ENCODE measurements around the gene D2HGDH.
A peak's percentile ranks its signal among the peaks of the same experiment; 100 is the strongest.
"Not testable (repeated sequence)": the region's sequence is repeated elsewhere in the genome, so short reads cannot be mapped to it uniquely, and the experiment has no call there.

The D2HGDH gene

DNA sequence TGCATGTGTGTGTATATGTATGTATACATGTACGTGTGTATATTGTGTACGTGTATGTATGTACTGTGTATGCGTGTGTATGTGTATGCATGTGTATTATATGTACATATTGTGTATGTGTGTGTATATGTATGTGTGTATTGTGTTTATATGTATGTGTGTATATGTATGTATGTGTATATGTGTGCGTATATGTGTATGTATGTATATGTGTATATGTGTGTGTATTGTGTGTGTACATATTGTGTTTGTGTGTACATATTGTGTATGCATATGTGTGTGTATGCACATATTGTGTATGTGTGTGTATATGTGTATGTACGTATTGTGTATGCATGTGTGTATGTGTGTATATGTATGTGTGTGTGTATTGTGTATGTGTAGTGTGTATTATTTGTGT lies 59.0 kb downstream of the D2HGDH start:
- no peak for DNase-seq (ENCODE audit: low spot score)

DNA sequence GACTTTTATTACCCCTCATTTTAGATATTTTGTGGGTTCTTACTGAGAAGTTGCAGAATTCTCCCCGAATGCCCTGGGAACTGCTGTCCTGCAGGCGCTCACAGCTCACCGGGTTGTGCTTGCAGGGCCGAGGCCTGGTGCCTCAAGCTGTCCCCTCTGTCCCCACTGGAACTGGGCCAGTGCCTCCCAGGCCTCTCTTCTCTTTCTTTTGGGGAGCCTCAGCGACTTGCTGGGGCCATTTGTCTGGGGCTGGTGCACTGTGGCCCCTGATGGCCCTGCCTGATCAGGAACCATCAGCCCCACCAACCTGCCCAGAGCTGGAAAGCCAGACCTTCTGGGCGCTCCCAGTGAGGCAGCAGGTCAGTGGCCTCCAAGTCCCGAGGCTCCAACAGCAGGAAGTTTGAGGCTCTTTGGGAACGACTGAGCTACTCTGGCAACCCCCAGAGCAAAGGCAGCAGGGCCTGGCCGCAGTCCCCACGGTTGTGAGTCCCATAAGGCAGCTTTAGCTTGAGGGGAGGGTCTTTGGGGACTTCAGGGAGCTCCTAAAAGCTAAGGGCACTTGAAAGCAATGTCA lies 59.9 kb downstream of the D2HGDH start:
- DNase-seq (ENCODE audit: low spot score) = no peak

DNA sequence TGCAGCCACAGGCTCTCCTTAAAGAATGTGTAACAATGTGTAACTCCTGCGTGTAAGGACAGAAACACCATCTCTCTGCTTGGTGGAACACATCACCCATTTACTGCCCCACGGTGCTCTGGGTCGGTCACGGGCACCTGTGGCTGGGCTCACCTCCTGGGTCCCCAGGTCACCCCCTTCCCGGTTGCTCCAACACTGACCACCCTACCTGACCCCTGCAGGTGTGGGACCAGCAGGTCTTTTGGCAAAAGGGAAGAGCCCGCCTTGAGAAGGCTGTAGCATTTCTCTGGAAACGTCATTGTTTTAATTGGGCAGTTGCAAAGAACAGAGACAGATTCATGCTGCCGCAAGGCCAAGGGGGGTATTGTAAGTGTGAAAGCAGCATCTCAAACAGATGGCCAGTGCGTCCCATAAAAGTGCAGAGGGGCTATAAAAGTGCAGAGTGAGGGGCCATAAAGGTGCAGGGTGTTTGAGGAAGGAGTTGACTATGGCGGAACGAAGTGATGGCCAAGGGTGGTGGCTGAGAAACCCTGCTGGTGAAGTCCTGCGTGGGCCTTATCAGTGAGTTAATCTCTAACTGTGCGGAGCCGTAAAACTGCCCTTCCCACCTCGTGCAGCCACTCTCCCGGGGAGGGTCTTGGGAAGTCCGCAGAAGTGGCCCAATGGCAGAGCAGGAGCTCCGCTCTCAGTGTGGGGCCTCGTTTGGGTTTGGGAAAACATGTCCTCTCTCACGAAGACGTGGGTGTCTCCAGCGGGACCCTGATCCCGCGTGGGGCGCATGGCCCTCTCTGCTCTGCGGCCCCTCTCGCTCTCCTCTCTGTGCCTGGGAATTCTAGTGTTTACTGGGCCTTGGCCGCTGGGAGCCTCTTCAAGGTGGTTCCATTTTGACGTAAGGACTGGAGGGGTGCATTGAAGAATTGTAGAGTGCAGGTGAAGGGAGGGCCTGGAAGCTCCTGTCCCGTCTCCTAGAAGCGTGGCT lies 60.9 kb downstream of the D2HGDH start:
- no peak for DNase-seq (ENCODE audit: low spot score)

DNA sequence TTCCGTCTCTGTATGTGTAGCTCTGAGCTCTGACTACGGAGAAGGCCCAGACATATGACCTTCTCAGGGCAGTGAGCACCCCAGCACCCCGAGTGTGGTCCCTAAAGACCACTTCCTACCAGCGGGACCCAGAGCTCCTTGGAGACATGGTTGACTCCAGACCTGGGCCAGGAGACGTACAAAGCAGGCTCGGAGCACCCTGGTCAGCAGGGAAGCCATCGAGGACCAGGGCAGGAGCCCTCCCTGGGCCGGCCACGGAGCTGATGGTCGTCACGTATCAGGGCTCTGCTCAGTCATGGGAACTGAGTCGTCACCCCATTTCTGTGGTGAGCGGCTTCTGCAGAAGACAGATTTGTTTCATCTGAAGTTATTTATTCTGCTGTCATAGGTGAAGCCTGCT lies 61.8 kb downstream of the D2HGDH start:
- DNase-seq (ENCODE audit: low spot score) = no peak

DNA sequence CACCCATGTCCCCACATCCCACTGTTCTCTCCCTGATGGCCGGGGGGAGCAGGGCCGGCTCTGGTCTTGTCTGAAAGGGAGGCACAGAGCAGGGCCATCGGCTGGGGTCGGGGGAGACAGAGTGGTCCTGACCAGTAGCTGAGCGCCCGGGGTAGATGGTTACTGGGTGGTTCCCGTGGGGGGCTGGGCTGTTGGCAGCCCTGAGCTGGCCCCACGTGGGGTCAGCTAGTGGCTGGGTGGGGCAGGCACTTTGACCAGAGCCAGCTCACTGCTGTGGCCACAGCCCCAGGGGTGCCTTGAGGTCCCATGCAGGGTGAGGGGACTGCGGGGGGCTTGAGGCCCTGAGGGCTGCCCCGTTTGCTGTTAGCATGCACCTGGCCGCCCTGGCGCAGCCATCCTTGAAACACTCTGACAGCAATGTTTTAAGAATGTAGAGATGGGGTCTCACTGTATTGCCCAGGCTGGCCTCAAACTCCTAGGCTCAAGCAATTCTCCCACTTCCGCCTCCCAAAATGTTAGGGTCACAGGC lies 62.2 kb downstream of the D2HGDH start:
- no peak for DNase-seq (ENCODE audit: low spot score)

DNA sequence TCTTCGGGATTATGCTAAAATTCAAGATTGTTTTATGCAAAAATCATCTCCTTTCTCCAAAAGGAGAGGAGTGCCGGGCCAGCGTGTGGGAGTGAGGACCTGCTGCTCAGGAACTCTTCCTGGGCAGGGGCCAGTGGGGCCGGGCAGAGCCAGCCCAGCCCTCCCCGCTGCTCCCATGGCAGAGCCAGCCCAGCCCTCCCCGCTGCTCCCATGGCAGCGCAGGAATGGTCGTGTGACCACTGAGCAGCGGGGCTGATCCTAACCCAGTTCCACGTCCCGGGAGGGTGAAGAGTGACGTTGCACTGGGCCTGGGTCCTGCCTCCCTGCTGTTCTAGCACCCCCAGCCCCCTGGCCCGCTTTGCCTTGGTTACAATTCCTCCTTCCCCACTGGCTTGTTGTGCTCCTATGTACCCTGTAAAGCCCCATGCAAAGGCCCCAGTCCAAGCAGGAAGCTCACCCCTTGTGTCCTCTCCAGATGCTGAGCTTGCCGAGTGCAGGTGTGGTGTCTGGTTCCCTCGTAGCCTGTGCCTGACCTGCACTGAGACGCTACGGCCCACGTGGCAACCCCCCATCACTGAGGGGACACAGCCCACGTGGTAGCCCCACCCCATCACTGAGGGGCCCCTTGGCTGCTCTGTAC lies 63.1 kb downstream of the D2HGDH start:
- no peak for DNase-seq (ENCODE audit: low spot score)

DNA sequence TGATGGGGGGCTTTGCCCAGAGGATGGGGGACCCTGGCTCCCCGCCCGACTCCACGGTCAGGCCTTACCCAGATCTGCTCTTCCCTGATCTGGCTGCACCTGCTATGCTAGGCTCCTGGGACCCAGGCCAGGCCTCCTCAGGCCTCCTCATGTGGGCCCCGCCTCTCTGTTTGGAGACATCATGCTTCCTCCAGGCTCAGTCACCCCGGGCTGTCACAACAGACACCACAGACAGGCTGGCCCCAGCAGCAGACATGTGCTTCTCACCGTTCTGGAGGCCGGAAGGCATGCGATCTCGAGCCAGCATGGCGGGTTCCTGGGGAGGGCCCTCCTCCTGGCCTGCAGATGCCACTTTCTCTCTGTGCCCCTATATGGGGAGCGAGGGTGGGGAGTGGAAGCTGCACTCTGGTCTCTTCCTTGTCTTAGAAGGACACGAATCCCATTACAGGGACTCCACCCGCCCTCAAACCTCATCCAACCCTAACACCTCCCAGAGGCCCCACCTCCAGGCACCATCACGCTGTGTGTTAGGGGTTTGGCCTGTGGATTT lies 63.7 kb downstream of the D2HGDH start:
- no peak for DNase-seq (ENCODE audit: low spot score)

DNA sequence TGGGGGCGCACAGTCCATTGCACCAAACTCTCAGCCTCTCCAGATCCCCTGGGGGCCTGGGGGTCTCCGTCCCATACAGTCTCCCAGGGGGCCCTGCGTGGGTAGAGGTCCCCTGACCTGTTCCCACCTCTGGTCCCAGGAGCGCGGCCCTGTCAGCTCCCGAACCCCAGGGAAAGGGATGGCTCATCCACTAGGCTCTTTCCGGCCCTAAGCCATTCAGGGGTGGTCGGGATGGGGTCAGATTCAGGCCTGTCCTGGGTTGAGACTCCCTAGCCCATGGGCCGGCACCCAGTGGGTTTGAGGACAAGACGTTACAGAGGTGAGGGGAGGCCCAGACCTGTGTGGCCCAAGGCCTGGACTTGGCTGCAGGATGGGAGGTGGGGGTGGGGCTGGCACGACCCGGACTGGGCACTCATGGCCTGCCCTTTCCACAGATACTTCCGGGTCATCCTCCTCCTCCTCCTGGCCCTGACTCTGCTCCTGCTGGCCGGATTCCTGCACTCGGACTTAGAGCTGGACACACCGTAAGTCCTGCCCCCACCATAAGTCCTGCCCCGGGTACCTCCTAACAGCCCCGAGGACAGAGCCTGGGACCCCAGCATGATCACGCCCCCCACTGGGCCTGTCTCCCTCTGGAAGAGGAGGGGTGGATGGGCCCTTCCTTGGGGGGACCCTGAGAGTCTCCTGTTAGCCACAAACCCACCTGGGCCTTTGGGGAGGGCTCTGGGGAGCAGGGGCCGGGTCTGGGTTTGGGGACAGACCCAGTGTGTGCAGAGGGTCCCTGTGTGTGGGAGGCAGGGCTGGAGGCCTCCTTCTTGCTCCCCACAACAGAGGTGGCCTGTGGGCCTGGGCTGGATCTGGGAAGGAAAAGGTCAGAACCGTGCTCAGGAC lies 64.4 kb downstream of the D2HGDH start:
- DNase-seq (ENCODE audit: low spot score) = no peak

DNA sequence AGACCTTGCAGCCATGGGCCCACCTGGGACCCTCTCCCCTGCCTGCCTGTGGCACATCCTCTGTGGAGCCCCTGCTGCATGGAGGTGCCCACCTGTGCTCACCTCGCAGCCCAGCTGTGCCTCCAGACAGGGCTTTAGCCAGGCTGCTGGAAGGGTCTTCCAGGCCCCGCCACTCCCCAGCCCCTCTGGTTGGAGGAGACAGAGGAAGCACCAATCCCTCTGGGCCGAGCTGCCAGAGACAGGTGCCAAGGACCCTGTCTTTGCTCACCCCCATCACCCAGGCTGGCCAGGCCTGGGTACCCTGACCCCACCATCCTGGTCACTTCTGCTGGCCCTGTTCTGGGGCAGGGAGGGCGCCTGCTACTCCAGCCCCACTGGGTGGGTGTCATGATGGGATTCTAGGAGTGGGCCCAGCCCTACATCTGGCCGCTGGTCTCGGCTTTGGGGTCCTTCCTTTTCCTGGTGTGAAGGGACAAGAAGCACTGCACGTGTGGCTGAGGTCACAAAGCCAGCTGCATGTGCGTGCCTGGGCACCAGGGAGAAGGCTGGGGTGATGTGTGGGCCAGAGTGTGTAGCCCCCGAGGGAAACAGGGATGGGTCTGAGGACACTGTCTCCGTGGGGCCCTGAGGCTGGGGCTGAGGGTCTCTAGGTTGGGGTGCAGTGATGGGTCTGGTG lies 65.2 kb downstream of the D2HGDH start:
- DNase-seq (ENCODE audit: low spot score) = no peak

DNA sequence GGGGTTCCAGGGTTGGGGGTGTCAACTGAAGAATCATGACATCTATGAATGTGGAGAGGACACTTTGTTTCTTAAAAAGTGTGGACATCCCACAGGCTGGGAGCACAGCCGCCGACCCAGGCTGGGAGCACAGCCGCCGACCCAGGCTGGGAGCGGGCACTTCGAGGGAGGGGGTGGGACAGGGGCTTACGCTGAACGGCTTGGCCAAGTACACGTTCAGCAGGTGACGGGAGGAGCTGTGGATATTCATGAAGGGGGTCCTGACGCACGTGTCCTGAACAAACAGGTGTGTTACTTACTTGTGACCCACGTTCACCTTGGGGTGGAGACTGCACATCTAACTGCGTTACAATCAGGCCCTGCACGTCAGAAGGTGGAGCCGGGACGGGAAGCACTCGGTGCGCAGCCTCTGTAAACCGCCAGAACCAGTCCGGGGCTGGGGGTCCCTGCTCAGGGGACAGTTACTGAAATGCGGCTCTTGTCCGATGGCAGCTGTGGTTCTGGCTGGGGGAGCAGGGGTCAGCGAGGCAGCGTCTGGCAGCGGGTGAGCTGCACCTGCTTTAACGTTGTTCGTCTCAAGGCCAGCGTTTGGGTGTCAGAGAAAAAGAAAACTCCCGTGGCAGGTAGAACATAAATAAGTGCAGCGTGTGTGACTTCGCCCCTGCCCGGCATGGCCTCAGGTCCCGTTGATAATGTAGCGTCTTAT lies 65.9 kb downstream of the D2HGDH start:
- DNase-seq (ENCODE audit: low spot score) = not testable (repeated sequence)

DNA sequence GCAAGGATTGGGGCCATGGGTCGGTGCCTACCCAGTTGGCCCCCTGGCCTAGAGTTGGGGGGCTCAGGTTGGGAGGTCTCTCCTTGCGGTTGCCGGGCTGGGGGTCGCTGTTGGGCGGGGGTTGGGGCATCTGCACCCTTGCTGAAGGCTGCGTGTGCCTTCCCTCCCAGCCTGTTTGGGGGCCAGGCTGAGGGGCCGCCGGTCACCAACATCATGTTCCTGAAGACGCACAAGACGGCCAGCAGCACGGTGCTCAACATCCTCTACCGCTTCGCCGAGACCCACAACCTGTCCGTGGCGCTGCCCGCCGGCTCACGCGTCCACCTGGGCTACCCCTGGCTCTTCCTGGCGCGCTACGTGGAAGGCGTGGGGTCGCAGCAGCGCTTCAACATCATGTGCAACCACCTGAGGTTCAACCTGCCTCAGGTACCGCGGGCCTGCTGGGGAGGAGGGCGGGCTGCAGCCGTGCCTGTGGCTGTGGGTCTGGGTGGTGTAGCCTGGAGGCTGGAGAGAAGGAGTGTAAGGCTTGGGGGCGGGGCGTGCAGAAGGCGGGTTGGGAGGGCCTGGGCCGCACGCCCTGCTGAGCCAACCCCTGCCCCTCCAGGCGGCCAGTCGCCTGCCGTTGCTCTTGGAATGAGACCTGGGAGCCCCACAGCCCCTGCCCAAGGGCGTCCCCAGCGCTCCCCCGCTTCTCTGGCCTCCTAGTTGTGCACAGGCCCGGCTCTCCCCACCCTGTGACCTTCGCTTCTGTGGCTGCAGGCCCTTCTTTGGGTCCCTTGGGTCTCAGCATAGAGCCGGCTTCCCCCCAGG lies 67.4 kb downstream of the D2HGDH start:
- no peak for DNase-seq (ENCODE audit: low spot score)

DNA sequence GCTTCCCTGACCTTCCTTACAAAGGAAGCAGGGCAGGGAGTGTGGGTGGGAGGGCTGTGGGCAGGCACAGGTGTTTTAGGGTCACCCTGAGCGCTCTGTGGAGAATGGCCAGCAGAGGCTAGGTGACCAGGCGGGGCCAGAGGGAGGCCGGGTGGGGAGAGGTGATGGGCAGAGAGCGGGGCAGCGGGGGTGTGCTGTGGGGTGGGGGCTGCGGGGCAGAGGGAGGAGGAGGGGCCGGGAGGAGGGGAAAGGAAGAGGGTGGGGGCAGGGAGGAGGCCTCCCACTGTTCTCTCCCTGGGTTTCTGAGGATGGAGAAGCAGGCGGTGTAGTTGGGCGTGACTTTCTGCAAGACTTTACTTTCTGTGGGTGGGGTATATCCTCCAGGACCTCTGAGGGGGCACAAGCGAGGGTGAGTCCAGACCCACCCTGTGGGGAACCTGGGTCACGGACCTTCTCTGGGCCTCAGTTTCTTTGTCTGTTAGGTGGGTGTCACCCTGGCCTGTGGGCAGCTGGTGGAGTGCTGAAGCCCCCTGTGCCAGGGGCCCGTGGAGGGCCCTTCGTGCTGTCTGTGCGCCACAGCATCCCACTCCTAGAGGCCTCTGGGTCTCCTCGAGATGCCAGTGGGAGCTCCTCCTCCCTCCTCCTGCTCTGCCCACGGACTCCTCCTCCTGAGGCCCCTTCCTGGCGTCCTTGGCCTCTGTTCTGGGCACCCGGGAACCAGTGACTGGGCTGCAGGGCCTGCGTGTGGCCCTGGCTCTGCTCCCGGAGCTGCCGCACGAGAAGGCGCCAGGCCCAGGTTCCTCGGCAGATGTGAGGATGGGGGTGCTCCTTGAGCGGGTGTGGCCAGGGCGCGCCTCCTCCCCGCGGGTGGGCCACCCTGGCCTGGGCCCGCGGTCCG lies 68.2 kb downstream of the D2HGDH start:
- DNase-seq (ENCODE audit: low spot score) = no peak

DNA sequence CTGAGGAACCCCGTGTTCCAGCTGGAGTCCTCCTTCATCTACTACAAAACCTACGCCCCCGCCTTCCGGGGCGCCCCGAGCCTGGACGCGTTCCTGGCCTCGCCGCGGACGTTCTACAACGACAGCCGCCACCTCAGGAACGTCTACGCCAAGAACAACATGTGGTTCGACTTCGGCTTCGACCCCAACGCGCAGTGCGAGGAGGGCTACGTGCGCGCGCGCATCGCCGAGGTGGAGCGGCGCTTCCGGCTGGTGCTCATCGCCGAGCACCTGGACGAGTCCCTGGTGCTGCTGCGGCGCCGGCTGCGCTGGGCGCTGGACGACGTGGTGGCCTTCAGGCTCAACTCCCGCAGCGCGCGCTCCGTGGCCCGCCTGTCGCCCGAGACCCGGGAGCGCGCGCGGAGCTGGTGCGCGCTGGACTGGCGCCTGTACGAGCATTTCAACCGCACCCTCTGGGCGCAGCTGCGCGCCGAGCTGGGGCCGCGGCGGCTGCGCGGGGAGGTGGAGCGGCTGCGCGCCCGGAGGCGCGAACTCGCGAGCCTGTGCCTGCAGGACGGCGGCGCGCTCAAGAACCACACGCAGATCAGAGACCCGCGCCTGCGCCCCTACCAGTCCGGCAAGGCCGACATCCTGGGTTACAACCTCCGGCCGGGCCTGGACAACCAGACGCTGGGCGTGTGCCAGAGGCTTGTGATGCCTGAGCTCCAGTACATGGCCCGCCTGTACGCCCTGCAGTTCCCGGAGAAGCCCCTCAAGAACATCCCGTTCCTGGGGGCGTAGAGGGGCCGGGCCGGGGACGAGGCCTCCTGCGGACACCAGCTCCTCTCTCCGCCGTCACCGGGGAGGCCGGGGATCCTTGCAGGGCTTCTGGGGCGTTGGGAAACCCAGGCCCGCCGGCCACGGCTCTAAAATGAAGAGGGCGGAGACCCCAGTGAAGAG lies 69.2 kb downstream of the D2HGDH start:
- peak; percentile 42 for DNase-seq (ENCODE audit: low spot score)

DNA sequence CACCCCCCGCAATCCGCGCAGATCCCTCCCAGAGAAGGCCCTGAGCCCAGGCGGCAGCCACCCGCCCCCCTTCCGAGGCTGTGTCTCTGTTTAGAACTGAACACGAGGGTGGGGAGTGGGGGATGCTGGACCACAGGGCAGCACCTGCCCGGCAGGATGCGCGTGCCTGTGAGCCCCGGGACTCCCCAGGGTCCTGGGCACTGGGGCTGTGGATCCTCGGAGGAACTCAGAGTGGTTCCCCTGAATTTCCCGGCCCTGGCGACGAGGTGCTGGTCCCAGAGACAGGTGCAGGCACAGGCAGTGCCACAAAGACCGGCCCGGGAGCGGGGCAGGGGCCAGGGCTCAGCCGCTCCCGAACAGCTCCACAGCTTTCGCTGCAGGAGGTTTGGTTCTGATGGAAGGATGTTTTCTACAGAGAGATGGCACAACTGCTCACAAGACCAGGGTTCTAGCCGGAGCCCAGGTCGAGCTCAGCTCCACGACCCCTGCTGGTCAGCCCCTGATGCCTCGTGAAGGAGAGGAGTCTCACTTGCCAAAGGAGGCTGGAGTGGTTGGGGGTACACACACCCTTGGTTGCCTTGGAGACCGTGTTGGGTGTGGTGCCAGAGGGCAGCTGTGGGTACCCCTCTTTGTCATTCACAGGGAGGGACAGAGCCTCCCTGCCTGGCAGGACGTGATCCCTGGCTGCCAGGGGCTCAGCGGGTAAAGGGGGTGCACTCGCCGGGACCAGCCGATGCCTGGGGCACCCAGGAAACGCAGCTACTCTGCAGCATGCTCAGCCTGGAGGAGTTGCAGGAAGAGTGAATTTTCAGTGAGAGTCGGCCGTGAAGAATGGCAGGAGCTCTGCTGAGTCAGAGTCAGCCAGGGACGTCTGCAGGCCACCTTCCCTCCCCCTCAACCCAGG lies 70.1 kb downstream of the D2HGDH start:
- peak; percentile 29 for DNase-seq (ENCODE audit: low spot score)

DNA sequence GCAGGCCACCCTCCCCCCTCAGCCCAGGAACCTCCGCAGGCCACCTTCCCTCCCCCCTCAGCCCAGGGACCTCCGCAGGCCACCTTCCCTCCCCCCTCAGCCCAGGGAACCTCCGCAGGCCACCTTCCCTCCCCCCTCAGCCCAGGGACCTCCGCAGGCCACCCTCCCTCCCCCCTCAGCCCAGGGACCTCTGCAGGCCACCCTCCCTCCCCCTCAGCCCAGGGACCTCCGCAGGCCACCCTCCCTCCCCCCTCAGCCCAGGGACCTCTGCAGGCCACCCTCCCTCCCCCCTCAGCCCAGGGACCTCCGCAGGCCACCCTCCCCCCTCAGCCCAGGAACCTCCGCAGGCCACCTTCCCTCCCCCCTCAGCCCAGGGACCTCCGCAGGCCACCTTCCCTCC lies 71.8 kb downstream of the D2HGDH start:
- not testable (repeated sequence) for DNase-seq (ENCODE audit: low spot score)
